DOHH2 (cell line): ENCODE measurements around the gene LIFR.

Experiments
- H3F3A ChIP-seq: fragments of 200-600 bp; sonication (generic), shearing (Covaris generic); 2 replicates; pipeline ENCODE4 v1.6.0; 2016; ENCODE audit warnings: antibody characterized with exemption, mild to moderate bottlenecking; ENCODE audit not compliant: control insufficient read depth, insufficient read depth
- H3K27ac ChIP-seq: fragments of 200-600 bp; sonication (generic); 2 replicates; pipeline ENCODE4 v1.5.1; 2014; ENCODE audit warnings: low read depth, mild to moderate bottlenecking, low read length, moderate library complexity
- H3K27me3 ChIP-seq: fragments of 200-600 bp; sonication (generic); 2 replicates; pipeline ENCODE4 v1.6.1; 2014; ENCODE audit warnings: mild to moderate bottlenecking, low read length, mixed read lengths; ENCODE audit not compliant: control insufficient read depth
- H3K36me3 ChIP-seq: fragments of 200-600 bp; sonication (generic); 2 replicates; pipeline ENCODE4 v1.6.1; 2014; ENCODE audit warnings: mild to moderate bottlenecking, low read length, moderate library complexity, mixed read lengths; ENCODE audit not compliant: control insufficient read depth
- H3K4me1 ChIP-seq: fragments of 200-600 bp; sonication (generic); 2 replicates; pipeline ENCODE4 v1.6.1; 2014; ENCODE audit warnings: mild to moderate bottlenecking, low read length, mixed read lengths; ENCODE audit not compliant: control insufficient read depth
- H3K4me2 ChIP-seq: fragments of 200-600 bp; sonication (generic); 2 replicates; pipeline ENCODE4 v1.6.0; 2014; ENCODE audit warnings: mild to moderate bottlenecking, low read length, moderate library complexity
- H3K4me3 ChIP-seq: fragments of 200-600 bp; sonication (generic); 2 replicates; pipeline ENCODE4 v1.5.1; 2014; ENCODE audit warnings: mild to moderate bottlenecking, low read length, mixed read lengths
- H3K79me2 ChIP-seq: fragments of 200-600 bp; sonication (generic); 2 replicates; pipeline ENCODE4 v1.6.1; 2014; ENCODE audit warnings: mild to moderate bottlenecking, low read length, mixed read lengths; ENCODE audit not compliant: control insufficient read depth
- H3K9me2 ChIP-seq: fragments of 200-600 bp; sonication (generic); replicated peaks from 2 replicates; pipeline ENCODE4 v1.6.1; 2014; ENCODE audit warnings: mild to moderate bottlenecking, low read length, mixed read lengths; ENCODE audit not compliant: control insufficient read depth
- H3K9me3 ChIP-seq: fragments of 200-600 bp; sonication (generic); 2 replicates; pipeline ENCODE4 v1.6.1; 2014; ENCODE audit warnings: antibody characterized with exemption, low read length, mixed read lengths; ENCODE audit not compliant: control insufficient read depth, insufficient read depth
- H4K20me1 ChIP-seq: fragments of 200-600 bp; sonication (generic); 2 replicates; pipeline ENCODE4 v1.6.0; 2014; ENCODE audit warnings: low read depth, mild to moderate bottlenecking, antibody characterized with exemption, low read length, moderate library complexity; ENCODE audit not compliant: control insufficient read depth, insufficient read depth
- CTCF ChIP-seq: fragments of 200-600 bp; sonication (generic); IDR thresholded peaks from one replicate; pipeline ENCODE4 v1.5.1; 2014; ENCODE audit warnings: antibody characterized with exemption, mild to moderate bottlenecking, low read depth, low read length; ENCODE audit not compliant: poor library complexity, severe bottlenecking
- EZH2phosphoT487 ChIP-seq: fragments of 200-600 bp; sonication (generic); IDR thresholded peaks from 2 replicates; pipeline ENCODE4 v1.6.1; 2017; ENCODE audit warnings: borderline replicate concordance, mild to moderate bottlenecking, antibody characterized with exemption, low read length, moderate library complexity, mixed read lengths

The LIFR gene

GRCh38 chr5:38559428-38559827, 3.0 kb upstream of the LIFR start:
- no peaks in the 10 kb centered on the region for H3K4me1 ChIP-seq
- H3K27ac ChIP-seq, result no peak overlapping the region
- no peaks in the 10 kb centered on the region for H3F3A ChIP-seq
- TF ChIP-seq EZH2phosphoT487 (no peak), CTCF (no peak)
- no peaks in the 10 kb centered on the region for H3K27me3 ChIP-seq
- no peaks in the 10 kb centered on the region for H3K9me2 ChIP-seq
- H3K4me2 ChIP-seq, result no peak overlapping the region
- H3K9me3 ChIP-seq, result no peaks in the 10 kb centered on the region; the same call in 1 of the 2 replicates
- no peak overlapping the region for H3K4me3 ChIP-seq
- H4K20me1 ChIP-seq, result no peaks in the 10 kb centered on the region
- H3K36me3 ChIP-seq, result no peaks in the 10 kb centered on the region
- H3K79me2 ChIP-seq, result no peaks in the 10 kb centered on the region

- Histone ChIP-seq H3K27ac (no peak overlapping the region), H3K4me3 (no peak overlapping the region), H3K36me3 (no peaks in the 10 kb centered on the region)
Measured at GRCh38 chr5:38557792-38558191, 1.3 kb upstream of the LIFR start.

GRCh38 chr5:38557308-38557710, 863 bp upstream of the LIFR start:
- Histone ChIP-seq H3K79me2 (no peaks in the 10 kb centered on the region), H3K27ac (no peak overlapping the region), H3K9me2 (no peaks in the 10 kb centered on the region), H3F3A (no peaks in the 10 kb centered on the region), H3K4me2 (no peak overlapping the region), H3K36me3 (no peaks in the 10 kb centered on the region), H3K4me3 (no peak overlapping the region), H3K27me3 (no peaks in the 10 kb centered on the region), H3K9me3 (no peaks in the 10 kb centered on the region; the same call in 1 of the 2 replicates), H3K4me1 (no peaks in the 10 kb centered on the region), H4K20me1 (no peaks in the 10 kb centered on the region)
- no peak for TF ChIP-seq CTCF
- no peak for TF ChIP-seq EZH2phosphoT487

More at GRCh38 chr5:38557792-38558191, 1.3 kb upstream of the LIFR start:
- H4K20me1 ChIP-seq, result no peaks in the 10 kb centered on the region
- H3K79me2 ChIP-seq, result no peaks in the 10 kb centered on the region
- no peaks in the 10 kb centered on the region for H3K27me3 ChIP-seq
- TF ChIP-seq CTCF (no peak), EZH2phosphoT487 (no peak)
- H3K4me2 ChIP-seq, result no peak overlapping the region
- H3K9me2 ChIP-seq, result no peaks in the 10 kb centered on the region
- no peaks in the 10 kb centered on the region; the same call in 1 of the 2 replicates for H3K9me3 ChIP-seq
- no peaks in the 10 kb centered on the region for H3F3A ChIP-seq
- H3K4me1 ChIP-seq, result no peaks in the 10 kb centered on the region
